RWPE2 (cell line): Measurements from ENCODE around the gene GIGYF2.

ENCODE experiments used
- ATAC-seq: fragments of 200-7000 bp; cut with Tn5 transposase; 3 replicates; pipeline ENCODE4 v1.9.1; 2021; ENCODE audit warnings: low read depth
- DNase-seq: peaks from one replicate; pipeline ENCODE4 v3.0.0-alpha.2; 2020; ENCODE audit warnings: low spot score
- H3K27ac ChIP-seq: fragments of 450-650 bp; 2 replicates; pipeline ENCODE4 v1.5.1; 2017; ENCODE audit warnings: mild to moderate bottlenecking; ENCODE audit not compliant: poor library complexity, severe bottlenecking
- H3K27me3 ChIP-seq: fragments of 250-450 bp; sonication (Bioruptor Pico); 2 replicates; pipeline ENCODE4 v1.5.1; 2021; ENCODE audit warnings: mild to moderate bottlenecking, moderate library complexity; ENCODE audit not compliant: insufficient read depth, poor library complexity, severe bottlenecking
- H3K36me3 ChIP-seq: fragments of 250-450 bp; sonication (Bioruptor Pico); 2 replicates; pipeline ENCODE4 v1.5.1; 2020; ENCODE audit warnings: low read depth, mild to moderate bottlenecking, moderate library complexity
- H3K4me1 ChIP-seq: fragments of 250-450 bp; sonication (Bioruptor Pico); 2 replicates; pipeline ENCODE4 v1.5.1; 2021; ENCODE audit warnings: mild to moderate bottlenecking, moderate library complexity; ENCODE audit not compliant: insufficient read depth, poor library complexity, severe bottlenecking
- H3K4me3 ChIP-seq: fragments of 250-450 bp; sonication (Bioruptor Pico); 2 replicates; pipeline ENCODE4 v1.5.1; 2021; ENCODE audit warnings: mild to moderate bottlenecking, moderate library complexity; ENCODE audit not compliant: severe bottlenecking
- H3K9me3 ChIP-seq: fragments of 250-450 bp; sonication (Bioruptor Pico); 2 replicates; pipeline ENCODE4 v1.5.1; 2021; ENCODE audit warnings: mild to moderate bottlenecking, moderate library complexity; ENCODE audit not compliant: severe bottlenecking
- TF ChIP-seq, protein P1 (sequence below): fragments of 450-650 bp; IDR thresholded peaks from one replicate; pipeline ENCODE4 v1.5.1; 2017; ENCODE audit warnings: mild to moderate bottlenecking, moderate library complexity; ENCODE audit not compliant: poor library complexity, severe bottlenecking

The GIGYF2 gene

DNA sequence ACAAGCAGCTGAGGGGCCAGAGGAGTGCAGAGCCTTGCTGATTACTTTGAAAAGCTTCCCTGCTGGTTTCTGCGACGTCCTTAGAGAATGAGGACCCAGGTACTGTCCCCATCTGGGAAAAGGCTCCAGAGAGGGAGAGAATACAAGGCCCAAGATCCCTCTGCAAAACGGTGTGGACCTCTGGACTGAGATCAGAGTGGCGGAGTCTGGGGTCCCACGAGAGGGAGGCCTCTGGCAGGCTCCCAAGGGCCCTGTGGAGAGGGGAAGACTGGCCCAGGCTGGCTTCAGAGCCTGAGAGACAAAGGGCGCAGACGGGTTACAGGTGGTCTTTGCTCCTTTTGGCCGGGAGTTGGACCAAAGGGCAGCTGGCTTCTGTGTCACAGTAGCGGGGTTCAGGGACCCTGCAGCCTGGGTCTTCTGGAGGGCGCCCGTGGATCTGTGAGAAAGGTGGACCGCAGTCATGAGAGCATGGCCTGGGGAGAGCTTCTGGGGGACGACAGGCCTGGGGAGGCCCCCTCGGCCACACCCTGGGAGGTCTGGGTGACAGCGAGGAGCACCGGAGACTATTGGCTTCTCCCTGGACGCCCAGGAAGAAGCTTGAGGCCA lies 173.7 kb downstream of the GIGYF2 start:
- H3K27ac ChIP-seq: no peak overlapping the region
- no peaks in the 10 kb centered on the region for H3K4me1 ChIP-seq
- no peak for ATAC-seq
- TF ChIP-seq, protein P1, sequence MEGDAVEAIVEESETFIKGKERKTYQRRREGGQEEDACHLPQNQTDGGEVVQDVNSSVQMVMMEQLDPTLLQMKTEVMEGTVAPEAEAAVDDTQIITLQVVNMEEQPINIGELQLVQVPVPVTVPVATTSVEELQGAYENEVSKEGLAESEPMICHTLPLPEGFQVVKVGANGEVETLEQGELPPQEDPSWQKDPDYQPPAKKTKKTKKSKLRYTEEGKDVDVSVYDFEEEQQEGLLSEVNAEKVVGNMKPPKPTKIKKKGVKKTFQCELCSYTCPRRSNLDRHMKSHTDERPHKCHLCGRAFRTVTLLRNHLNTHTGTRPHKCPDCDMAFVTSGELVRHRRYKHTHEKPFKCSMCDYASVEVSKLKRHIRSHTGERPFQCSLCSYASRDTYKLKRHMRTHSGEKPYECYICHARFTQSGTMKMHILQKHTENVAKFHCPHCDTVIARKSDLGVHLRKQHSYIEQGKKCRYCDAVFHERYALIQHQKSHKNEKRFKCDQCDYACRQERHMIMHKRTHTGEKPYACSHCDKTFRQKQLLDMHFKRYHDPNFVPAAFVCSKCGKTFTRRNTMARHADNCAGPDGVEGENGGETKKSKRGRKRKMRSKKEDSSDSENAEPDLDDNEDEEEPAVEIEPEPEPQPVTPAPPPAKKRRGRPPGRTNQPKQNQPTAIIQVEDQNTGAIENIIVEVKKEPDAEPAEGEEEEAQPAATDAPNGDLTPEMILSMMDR: no peak
- no peaks in the 10 kb centered on the region for H3K9me3 ChIP-seq
- no peak for DNase-seq
- no peaks in the 10 kb centered on the region for H3K27me3 ChIP-seq
- no peak overlapping the region for H3K4me3 ChIP-seq
- H3K36me3 ChIP-seq: no peaks in the 10 kb centered on the region

DNA sequence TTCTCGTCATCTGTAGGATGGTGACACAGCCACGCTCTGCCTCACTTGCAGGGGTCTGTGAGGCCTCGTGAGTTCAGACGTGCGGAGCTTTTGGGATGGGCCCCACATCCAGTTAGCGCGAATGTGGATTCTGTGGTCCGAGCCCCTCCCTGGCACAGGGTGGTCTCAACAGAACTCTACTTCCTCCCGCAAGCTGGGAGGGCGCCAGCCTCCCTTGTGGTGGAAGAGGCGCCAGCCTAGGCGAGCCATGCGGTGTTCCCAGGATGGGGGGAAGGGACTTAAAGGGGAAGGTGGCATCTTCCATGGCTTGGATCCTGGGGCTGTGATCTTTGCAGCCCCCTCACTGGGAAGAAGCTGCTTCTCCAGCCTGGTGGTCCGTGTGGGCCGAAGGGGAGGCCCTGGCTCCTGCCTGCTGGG lies 174.3 kb downstream of the GIGYF2 start:
- Histone ChIP-seq H3K27ac (no peak overlapping the region), H3K27me3 (no peaks in the 10 kb centered on the region), H3K4me3 (no peak overlapping the region), H3K36me3 (no peaks in the 10 kb centered on the region), H3K4me1 (no peaks in the 10 kb centered on the region), H3K9me3 (no peaks in the 10 kb centered on the region)
- DNase-seq (no peak), ATAC-seq (no peak)
- TF ChIP-seq, protein P1: no peak

DNA sequence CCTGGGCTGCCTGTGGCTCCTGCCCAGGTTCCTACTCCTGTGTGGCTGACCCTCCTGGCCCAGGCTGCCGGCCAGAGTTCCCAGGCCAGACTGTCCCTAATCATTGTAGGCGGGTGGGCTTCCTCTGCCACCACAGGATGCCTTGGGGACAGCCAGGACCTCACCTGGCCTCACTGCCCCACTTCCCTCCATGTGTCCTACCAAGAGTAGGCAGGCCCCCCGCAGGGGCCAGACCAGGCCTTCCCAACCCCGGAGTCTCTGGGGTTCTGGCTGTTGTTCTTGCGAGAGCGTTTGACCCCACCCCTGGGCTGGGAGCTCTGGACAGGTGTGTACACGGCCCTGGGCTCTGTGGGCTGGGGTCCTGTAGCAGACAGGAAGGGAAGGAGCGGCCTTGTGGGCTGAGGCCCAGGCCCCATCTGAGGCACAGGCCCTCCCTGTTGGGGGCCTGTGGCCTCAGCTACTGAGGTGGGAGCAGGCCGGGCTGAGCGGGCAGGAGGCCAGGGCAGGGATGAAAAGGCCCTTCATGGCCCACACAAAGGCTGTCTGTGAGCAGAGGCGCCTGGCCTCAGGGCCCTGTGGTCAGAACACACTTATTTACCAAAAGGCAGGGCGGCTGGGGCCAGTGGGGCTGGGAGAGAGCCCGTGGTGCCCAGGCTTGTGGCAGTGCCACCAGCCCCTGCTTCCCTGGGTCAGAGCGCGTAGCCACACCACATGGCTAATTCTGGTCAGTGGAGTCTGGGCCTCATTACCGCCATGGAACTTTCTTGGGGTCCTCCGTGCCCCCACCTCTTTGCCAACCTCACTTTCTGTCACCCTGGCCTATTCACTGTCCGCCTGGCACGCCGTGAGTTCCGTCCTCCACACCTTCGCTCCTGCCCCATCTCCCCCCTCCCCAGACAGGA lies 175.0 kb downstream of the GIGYF2 start:
- Histone ChIP-seq H3K27me3 (no peaks in the 10 kb centered on the region), H3K4me1 (no peaks in the 10 kb centered on the region), H3K9me3 (no peaks in the 10 kb centered on the region), H3K27ac (no peak overlapping the region), H3K4me3 (no peak overlapping the region), H3K36me3 (no peaks in the 10 kb centered on the region)
- TF ChIP-seq, protein P1: no peak
- ATAC-seq (no peak), DNase-seq (no peak)

- no peak overlapping the region for H3K4me3 ChIP-seq
- no peaks in the 10 kb centered on the region for H3K27me3 ChIP-seq
- ATAC-seq: no peak
- no peak for DNase-seq
- H3K27ac ChIP-seq: no peak overlapping the region
- H3K4me1 ChIP-seq: no peaks in the 10 kb centered on the region
- H3K36me3 ChIP-seq: no peaks in the 10 kb centered on the region
- TF ChIP-seq, protein P1: no peak
- H3K9me3 ChIP-seq: no peaks in the 10 kb centered on the region
Measured at GRCh38 chr2:232872826-232873225, 175.7 kb downstream of the GIGYF2 start.
